Esophagus muscularis mucosa (tissue), 4 donors: Measurements from ENCODE around the gene CELSR1.

Experiments
- EP300 ChIP-seq: sonication (generic); formaldehyde crosslinking; IDR thresholded peaks from one replicate; pipeline ENCODE4 v1.6.1; 2017; ENCODE audit warnings: antibody characterized with exemption
- POLR2A ChIP-seq: fragments of 450-650 bp; IDR thresholded peaks from one replicate; pipeline ENCODE4 v1.6.1; 2017; ENCODE audit warnings: antibody characterized with exemption, moderate library complexity, mild to moderate bottlenecking, low read depth
- TF ChIP-seq, protein P1 (sequence below), 3 experiments: fragments of 200-600 bp in 2 of 3; fragments of 450-650 bp in 1 of 3; sonication (generic) in 2 of 3; IDR thresholded peaks; one replicate each; pipeline ENCODE4 v1.5.1; 2017 to 2019; ENCODE audit warnings: antibody characterized with exemption in 3 of 3, mild to moderate bottlenecking in 2 of 3, moderate library complexity in 1 of 3

GRCh38 chr22:46551321-46551720 lies 13.9 kb upstream of the CELSR1 start:
- TF ChIP-seq, protein P1, sequence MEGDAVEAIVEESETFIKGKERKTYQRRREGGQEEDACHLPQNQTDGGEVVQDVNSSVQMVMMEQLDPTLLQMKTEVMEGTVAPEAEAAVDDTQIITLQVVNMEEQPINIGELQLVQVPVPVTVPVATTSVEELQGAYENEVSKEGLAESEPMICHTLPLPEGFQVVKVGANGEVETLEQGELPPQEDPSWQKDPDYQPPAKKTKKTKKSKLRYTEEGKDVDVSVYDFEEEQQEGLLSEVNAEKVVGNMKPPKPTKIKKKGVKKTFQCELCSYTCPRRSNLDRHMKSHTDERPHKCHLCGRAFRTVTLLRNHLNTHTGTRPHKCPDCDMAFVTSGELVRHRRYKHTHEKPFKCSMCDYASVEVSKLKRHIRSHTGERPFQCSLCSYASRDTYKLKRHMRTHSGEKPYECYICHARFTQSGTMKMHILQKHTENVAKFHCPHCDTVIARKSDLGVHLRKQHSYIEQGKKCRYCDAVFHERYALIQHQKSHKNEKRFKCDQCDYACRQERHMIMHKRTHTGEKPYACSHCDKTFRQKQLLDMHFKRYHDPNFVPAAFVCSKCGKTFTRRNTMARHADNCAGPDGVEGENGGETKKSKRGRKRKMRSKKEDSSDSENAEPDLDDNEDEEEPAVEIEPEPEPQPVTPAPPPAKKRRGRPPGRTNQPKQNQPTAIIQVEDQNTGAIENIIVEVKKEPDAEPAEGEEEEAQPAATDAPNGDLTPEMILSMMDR (IDR thresholded peaks at IDR 0.05): no peak
- TF ChIP-seq POLR2A: no peak
- no peak for TF ChIP-seq EP300
